Stimulated activated CD8-positive, alpha-beta memory T cell treated with anti-CD3 and anti-CD28 coated beads, Interleukin-15, amount 100 ng/mL, for 48 hours (primary cell): ENCODE measurements around the gene GARRE1.
A peak's percentile ranks its signal among the peaks of the same experiment; 100 is the strongest.
"Not testable (repeated sequence)": the region's sequence is repeated elsewhere in the genome, so short reads cannot be mapped to it uniquely, and the experiment has no call there.

Source experiments
- DNase-seq, 2 donors: peaks; one replicate each; pipeline ENCODE4 v3.0.0-alpha.2; 2020; ENCODE audit warnings: low read depth in 2 of 2

GARRE1 gene, protein sequence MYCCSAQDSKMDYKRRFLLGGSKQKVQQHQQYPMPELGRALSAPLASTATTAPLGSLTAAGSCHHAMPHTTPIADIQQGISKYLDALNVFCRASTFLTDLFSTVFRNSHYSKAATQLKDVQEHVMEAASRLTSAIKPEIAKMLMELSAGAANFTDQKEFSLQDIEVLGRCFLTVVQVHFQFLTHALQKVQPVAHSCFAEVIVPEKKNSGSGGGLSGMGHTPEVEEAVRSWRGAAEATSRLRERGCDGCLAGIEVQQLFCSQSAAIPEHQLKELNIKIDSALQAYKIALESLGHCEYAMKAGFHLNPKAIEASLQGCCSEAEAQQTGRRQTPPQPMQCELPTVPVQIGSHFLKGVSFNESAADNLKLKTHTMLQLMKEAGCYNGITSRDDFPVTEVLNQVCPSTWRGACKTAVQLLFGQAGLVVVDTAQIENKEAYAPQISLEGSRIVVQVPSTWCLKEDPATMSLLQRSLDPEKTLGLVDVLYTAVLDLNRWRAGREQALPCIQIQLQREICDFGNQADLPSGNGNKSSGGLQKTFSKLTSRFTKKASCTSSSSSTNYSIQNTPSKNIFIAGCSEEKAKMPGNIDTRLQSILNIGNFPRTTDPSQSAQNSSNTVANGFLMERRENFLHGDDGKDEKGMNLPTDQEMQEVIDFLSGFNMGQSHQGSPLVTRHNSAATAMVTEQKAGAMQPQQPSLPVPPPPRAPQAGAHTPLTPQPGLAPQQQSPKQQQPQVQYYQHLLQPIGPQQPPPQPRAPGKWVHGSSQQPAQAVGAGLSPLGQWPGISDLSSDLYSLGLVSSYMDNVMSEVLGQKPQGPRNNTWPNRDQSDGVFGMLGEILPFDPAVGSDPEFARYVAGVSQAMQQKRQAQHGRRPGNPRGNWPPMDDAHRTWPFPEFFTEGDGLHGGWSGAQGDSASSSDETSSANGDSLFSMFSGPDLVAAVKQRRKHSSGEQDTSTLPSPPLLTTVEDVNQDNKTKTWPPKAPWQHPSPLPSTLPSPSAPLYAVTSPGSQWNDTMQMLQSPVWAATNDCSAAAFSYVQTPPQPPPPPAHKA (N-terminal part only)

DNA sequence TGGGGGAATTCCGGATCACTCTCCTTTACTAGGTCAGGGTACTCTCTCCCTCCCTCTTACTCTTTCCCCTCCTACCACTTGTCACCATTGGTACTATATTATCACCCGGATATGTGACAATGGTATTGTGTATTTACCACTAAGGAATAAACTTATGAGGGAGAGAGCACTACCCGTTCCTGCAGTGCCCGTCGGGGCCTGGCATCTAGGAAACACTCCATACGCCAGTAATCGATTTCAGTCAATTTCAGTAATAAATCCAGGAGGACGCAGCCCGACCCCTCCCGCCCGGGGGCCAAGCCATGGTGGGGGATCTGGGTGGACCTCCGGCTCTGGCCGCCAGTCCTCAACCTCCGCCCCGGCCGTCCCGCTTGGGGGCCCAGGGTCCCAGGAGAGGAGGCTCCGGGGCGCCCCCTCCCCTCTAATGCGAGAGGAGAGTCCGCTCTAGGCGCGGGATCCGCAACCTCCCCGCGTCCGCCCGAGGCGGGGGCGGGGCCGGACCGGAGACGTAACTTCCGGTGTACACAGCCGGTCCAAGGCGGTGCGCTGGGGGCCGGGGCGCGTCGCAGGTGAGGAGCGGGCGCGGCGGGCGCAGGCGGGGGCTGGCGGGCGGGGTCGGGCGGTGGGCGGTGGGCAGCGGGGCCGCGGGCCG, at the start of gene GARRE1:
Gene GARRE1, plus strand, starts transcription at position 509 of the 652 bp plus-strand sequence. CDS start 45,920 bp downstream, outside the sequence.
- peak; percentile 74 to 75 for DNase-seq

DNA sequence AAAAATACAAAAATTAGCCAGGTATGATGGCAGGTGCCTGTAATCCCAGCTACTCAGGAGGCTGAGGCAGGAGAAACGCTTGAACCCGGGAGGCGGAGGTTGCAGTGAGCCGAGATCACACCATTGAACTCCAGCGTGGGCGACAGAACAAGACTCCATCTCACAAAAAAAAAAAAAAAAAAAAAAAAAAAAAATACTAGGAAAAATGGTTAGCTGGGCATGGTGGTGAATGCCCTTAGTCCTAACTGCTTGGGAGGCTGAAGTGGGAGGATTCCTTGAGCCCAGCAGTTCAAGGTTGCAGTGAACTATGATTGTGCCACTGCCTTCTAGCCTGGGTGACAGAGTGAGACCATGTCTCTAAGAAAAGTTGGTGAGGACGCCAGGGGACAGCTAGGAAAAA, 49.0 kb upstream of the GARRE1 start:
- DNase-seq, result not testable (repeated sequence)

DNA sequence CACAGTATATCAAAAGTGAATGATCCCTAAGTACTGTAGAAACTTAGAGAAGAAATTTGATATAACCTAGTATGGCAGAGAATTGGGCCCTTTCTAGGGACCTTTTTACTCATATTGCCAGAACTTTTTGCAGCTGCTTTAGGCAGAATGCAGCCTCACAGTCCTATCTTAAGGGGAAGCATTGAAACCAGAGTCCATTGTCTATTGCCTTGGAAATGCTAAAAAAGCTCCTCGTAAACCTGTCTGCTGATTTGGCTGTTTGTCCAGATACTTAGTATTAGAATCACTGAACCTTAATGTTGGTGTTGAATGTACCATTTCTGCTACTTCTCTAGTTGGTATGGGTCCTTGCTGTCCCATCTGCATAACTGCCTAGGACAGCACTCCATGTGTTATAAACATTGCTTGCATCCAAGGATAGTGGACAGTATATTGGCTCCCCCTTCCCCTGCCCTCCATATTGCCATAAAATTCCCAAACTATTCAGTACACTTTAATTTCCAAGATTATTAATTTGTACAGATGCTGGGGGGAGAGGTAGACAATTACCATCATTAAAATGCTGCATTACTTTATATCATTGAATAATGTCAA, 46.0 kb upstream of the GARRE1 start:
- DNase-seq, result no peak

DNA sequence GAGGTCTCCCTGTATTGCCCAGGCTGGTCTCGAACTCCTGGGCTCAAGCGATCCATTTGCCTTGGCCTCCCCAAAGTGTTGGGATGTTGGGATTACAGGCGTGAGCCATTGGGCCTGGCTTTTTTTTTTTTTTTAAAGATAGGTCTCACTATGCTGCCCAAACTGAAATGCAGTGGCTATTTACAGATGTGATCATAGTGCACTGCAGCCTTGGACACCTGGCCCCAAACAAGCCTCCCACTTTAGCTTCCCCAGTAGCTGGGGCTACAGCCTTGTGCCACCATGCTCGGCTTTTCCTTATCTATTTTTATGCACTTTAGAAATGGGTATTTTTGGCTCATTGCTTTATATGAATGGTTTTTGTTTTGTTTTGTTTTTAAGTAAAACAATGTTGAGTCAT, 44.6 kb upstream of the GARRE1 start:
- no peak for DNase-seq

DNA sequence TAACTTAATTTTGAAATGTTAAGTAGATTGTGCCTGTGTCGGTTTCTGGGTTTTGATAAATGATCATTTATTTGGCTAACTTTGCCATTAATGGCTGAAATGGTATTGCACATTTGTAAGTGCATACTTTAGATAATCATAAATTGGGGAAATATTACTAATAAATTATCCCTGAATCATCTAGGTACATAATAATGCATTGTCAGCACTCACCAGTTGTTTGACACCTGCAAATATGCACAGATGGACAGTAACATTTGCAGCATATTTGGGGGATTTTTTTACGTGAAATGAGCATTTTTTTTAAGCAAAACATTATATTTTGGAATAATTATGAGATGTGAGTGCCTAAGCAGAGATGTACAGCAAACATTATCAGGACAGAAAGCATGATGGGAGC, 41.1 kb upstream of the GARRE1 start:
- DNase-seq, result no peak

DNA sequence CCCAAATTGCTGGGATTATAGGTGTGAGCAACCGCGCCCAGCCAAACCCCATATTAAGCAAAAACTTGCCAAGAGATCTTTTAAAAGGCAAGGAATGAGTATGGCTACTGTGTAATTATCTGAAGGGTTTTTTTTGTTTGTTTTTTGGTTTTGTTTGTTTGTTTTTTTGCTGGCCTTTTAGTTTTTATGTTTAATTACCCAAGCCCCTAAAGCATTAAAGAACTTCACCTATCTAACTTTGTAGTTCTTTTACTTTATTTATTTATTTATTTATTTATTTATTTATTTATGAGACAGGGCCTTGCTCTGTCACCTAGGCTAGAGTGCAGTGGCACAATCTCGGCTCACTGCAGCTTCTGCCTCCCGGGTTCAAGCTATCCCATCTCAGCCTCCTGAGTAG, 40.3 kb upstream of the GARRE1 start:
- DNase-seq, result no peak

DNA sequence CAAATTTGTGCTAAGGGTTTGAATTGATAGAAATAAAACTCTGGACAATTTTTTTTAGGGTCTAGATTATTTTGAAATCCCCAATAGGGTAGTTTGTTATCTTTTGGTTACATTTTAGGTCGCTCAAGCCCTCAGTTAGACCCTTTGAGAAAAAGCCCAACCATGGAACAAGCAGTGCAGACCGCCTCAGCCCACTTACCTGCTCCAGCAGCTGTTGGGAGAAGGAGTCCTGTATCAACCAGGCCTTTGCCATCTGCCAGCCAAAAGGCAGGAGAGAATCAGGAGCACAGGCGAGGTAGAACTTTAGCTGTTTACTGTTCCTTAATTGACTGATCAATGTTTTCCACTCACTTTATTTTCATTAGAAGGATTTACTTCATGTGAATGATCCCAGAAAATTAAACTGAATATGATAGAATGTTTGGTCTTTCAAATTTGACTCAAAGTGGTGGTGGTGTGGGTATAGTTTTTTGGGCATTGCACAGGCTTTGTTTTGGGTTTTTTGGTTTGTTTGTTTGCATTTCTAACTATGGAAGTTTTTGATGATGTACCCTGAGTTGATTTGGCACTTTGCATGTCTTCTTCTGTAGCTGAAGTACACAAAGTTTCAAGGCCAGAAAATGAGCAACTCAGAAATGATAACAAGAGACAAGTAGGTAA, 39.2 kb upstream of the GARRE1 start:
- DNase-seq, result no peak

DNA sequence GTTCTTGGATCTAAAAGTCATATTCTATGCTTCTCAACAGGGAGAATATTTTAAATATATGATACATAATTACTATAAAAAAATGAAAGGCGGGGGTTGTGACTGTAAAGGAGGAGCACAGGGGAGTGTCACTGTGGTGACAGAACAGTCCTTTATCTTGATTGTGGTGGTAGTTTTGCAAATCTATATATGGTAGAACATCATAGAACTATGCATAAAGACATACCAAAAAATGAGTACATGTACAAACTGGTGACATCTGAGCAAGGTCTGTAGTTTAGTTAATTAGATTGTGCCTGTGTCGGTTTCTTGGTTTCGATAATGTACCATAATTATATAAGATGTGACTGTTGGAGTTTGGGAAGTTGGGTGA, 38.7 kb upstream of the GARRE1 start:
- DNase-seq, result no peak

DNA sequence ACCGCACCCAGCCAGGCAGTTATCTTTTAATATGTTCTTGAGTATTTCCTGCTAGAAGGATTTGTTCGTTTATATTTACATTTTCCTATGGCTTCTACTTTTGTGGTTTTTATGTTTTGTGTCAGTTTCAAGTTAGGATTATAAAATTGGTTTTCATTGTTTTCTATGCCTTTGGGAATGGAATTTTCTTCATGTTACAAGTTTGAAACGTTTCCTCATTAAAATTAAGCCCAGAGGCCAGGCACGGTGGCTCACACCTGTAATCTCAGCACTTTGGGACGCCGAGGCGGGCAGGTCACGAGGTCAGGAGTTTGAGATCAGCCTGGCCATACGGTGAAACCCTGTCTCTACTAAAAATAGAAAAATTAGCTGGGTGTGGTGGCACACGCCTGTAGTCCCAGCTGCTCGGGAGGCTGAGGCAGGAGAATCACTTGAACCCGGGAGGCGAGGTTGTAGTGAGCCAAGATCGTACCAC, 37.6 kb upstream of the GARRE1 start:
- not testable (repeated sequence) for DNase-seq

DNA sequence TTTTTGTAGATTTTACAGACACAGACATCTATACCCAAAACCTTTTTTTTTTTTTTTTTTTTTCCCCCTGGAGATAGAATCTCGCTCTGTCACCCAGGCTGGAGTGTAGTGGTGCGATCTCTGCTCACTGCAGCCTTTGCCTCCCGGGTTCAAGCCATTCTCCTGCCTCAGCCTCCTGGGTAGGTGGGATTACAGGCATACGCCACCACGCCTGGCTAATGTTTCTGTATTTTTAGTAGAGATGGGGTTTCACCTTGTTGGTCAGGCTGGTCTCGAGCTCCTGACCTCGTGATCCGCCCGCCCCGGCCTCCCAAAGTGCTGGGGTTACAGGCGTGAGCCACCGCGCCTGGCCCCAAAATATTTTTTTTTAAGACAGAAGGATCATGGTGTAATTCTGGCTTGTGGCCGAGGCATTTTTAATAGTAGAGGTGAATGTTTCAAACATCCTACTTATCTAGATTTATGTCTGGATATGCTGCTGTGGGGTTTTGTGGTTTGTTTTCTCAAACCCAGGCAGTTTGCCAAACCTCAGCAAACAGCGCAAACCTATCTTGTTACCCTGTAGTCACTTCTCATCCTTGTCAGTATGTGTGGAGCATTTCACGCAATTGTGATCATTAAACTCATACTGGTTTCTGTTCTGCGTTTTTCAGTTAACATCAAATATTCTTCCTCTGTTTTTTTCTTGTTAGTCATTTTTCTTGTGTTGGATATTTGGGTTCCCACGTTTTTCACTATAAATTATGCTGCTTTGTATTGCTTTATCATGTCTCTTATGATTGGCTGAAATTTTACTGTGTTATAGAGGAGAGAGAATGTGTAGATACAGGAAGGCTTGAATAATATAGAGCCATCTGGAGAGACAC, 36.2 kb upstream of the GARRE1 start:
- DNase-seq, result peak; percentile 42 to 54

DNA sequence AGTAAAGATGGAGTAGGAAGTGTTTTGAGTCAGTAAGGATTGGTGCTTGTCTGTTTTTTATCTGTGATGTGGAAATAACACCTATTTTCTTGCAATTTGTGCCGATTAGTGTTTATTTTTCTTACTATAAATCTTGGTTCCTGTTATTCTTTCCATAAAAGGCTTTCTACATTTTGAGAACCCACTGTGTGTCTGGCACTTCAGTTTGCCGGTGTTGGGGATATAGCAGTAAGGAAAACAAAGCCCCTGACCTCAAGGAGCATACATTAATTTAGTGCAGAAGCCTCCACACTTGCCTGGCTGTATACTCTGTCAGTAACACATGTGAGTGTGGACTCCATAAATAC, 35.6 kb upstream of the GARRE1 start:
- no peak for DNase-seq

DNA sequence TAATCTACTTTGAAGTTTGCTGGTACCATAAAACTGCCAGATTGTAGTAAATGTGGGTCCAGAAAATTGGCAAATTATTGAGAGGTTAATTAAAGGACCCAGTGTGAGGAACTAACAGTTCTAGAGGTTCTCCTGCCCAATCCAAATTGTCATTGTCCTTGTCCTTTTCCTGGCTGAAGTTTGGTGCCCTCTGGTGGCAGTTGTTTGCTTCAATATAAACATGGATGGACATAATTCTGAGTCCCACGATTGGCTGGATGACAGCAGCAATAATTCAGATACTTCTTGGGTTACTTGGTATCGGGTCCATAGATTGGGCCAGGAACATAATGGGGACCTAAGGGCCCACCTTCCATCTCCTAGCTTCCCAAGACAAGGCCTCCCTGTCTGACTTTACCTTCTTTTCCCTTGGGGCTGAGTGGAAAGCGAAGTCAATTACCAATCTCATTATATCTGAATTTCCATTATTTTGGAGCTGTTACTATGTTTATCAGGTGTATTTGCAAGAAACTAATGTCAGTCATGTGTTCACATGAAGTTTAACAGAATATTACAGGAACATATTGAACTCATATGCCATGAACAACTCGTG, 33.8 kb upstream of the GARRE1 start:
- peak in 1 of 2 donors; percentile 17 for DNase-seq

DNA sequence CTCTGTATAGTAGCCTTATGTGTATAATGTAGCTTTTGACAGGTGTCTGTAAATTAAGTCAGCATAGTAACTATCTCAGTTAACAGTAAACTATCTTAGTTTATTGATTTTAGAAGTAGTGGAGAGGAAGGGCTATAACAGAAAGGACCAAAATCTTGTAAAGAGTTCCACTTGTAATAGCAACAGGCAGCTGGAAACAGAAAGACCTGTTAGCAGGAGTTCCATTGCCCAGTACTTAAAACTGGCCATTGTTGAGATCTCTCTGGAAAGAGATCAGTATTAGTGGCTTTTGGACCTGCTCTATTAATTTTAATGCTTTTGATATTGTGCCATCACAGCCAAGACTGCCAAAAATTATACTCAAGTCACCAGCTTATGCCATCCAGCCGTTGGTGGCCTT, 32.0 kb upstream of the GARRE1 start:
- no peak for DNase-seq

DNA sequence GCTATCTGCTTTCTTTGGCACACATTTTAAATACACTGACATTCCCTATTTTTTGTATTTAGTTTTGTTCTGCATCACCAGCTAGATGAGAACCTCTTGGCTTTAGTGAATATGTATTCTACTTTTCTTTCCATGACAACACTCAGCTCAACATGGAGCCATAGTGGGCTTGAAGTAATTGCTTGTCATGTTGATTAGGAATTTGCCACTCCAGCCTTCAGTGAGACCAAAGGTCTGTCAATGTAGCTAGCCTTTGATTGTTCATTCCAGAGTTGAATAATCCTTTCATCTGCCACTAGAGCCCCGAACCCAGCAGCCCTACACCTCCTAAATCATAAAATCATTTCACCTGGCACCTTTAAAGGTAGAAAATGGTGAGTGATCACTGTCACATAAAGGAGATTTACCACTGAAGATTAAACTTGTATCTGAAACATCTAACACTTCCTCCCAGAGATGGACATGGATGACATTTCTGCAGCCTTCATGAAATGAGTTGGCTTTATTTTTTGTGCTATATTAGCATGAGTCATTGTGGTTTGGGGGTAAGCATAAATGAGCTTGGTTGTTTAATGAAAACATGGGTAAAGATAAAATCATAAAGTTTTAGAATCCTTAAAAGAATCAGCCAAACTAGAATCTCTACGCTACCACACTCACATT, 29.2 kb upstream of the GARRE1 start:
- DNase-seq, result no peak

DNA sequence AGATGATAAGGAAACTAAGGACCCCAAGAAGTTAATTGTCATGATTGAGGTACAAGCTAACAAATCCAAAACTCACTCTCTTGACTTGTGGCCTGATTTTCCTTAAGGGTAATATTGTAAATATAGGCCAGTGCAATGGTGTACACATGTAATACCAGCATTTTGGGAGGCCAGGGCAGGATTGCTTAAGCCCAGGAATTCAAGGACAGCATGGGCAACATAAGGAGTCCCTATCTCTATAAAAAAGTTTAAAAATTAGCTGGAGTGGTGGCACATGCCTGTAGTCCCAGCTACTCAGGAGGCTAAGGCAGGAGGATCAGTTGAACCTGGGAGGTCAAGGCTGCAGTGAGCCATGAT, 28.7 kb upstream of the GARRE1 start:
- DNase-seq, result no peak

DNA sequence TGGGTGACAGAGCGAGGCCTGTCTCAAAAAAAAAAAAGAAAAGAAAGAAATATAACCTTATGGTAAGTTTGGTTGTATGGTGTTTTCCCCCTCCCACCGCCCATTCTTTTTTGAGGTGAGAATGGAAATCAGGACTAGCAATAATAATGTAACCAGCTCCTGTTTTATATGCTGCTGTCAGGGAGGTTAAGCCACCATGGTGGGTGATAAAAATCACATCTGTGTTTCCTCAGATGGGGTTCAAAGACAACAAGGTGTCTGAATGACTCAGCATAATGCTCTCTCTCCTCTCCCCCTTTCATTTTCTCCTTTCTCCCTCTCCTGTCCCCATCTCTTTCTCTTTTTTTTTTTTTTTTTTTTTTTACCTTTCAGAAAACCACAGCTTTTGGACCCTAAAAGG, 28.3 kb upstream of the GARRE1 start:
- peak in 1 of 2 donors; percentile 11 for DNase-seq

DNA sequence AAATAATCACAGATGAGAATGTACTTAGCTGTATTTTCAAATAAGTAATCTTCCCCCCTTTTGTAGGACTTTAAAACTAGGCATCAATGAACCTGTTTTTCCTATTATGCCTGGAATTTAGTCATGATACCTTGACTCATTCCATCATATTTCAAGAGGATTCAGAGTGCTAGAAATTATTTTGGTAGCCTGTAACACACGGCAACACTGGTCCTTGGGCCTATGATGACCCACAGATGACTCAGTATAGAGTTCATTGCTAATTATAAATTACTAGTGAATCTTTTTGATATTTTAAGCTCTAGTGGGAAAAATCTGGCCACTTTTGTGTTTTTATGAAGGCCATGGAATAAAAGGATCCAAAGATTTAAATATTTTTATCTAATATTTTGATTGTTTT, 26.0 kb upstream of the GARRE1 start:
- no peak for DNase-seq

DNA sequence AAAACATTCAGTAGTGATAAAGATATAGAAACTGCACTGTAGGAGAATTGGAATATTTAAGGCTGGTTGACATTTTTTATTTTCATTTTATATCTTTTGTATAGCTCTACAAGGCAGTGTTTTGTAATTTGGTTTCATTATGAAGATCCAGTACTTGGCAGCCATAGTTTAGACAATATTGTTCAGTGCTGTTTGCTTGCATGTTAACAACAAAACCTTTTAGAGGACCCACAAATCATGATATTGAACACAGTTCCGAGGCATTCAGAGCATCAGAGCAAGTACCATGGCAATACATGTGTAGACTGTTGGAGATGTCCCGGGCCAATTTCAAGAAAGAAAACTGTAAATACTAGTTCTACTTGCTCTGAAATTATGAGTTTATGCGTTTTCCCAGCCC, 25.6 kb upstream of the GARRE1 start:
- no peak for DNase-seq

DNA sequence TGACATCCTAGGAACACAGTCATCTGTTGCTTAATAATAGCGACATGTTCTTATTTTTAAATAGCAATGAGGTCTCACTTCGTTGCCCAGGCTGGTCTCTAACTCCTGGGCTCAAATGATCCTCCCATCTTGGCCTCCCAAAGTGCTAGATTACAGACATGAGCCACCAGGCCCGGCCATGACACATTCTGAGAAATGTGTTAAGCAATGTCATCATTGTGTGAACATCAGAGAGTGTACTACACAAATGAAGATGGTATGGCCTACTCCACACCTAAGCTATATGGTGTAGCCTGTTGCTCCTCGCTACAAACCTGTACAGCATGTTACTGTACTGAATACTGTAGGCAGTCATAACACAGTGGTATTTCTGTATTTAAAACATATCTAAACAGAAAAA, 24.6 kb upstream of the GARRE1 start:
- DNase-seq, result no peak
